Skeletal muscle tissue (tissue), 4 donors: Measurements from ENCODE around the gene IGFBP6. TPM values are rescaled to one million over a fixed set of nuclear protein-coding genes. Genes with fewer than 3 reads are reported as not detected.
A peak's percentile ranks its signal among the peaks of the same experiment; 100 is the strongest.

Experiments used
- H3K27ac ChIP-seq: one replicate; pipeline ENCODE4 v1.7.0; 2013; ENCODE audit warnings: mild to moderate bottlenecking, low read depth, low read length, inconsistent platforms
- H3K27me3 ChIP-seq, 3 donors: one replicate each; pipeline ENCODE4 v1.7.0; 2013; ENCODE audit warnings: low read length in 3 of 3; ENCODE audit not compliant: control insufficient read depth in 3 of 3, insufficient read depth in 3 of 3
- H3K36me3 ChIP-seq, 3 donors: one replicate each; pipeline ENCODE4 v1.7.0; 2013; ENCODE audit warnings: low read length in 3 of 3; ENCODE audit not compliant: control insufficient read depth in 3 of 3, insufficient read depth in 3 of 3
- H3K4me1 ChIP-seq, 3 donors: one replicate each; pipeline ENCODE4 v1.7.0; 2013; ENCODE audit warnings: low read length in 3 of 3, mild to moderate bottlenecking in 3 of 3; ENCODE audit not compliant: control insufficient read depth in 3 of 3, insufficient read depth in 3 of 3
- H3K4me3 ChIP-seq, 3 donors: one replicate each; pipeline ENCODE4 v1.7.0; 2013; ENCODE audit warnings: low read length in 3 of 3
- H3K9ac ChIP-seq, 3 donors: one replicate each; pipeline ENCODE4 v1.7.0; 2013; ENCODE audit warnings: low read length in 3 of 3, mild to moderate bottlenecking in 3 of 3, moderate library complexity in 2 of 3, low read depth in 1 of 3
- H3K9me3 ChIP-seq, 3 donors: one replicate each; pipeline ENCODE4 v1.7.0; 2013; ENCODE audit warnings: low read length in 3 of 3; ENCODE audit not compliant: control insufficient read depth in 3 of 3
- total RNA-seq: library from RNA; depleted of rRNA; stranded (reverse); fragments of >200 nt; gene quantifications from one replicate; pipeline ENCODE4 v1.2.3, GENCODE V29; 2014
- donor health status: Osteomylitis.

The IGFBP6 gene
- total RNA-seq, 1 donor from 2014 or later, result 89.8 TPM

DNA sequence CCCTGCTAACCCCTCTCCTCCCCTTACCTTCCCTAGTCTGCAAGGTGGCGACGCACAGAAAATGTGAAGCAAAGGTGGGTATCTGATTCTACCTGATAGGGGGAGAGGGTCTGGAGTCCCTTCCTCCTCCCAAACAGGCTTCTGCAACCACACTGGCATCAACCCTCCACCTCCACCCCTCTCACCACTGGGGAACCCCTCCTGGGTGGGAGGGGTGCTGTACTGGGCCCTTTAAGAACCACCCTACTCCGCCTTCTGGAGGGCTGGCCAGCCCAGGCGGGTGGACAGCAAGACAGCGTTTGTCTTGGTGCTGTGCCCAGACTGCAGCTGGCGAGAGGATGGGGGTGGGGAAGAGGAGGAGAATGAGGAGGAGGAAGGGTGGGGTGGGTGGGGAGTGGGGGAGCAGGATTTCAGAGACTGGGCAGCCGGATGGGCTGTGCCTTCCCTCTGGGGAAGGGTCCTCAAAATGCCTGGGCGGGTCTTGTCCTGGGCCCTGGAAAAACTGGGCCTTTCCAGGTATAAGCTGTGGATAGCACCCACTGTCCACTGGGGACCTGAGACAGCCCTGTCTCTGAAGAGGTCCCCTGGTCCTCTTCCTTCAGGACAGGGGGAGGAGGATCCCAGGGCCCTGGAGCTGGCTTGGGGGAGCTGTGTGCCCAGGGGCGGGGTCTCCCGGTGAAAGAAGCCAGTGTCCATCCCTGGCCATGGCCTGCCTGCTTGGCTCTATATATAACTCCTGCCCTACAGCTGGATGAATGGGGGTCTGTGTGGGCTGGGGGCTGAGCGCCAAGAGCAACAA, 44.8 kb upstream of the IGFBP6 start:
- Histone ChIP-seq H3K4me3 (peak overlapping the region; percentile 85 to 88 (median 87)), H3K27me3 (no peaks in the 10 kb centered on the region), H3K4me1 (peaks cover 65 to 83% (median 77%) of the 10 kb centered on the region in 3 donors), H3K36me3 (peaks cover 20 to 26% (median 26%) of the 10 kb centered on the region in 3 donors), H3K9me3 (no peaks in the 10 kb centered on the region), H3K27ac (peak overlapping the region; percentile 95), H3K9ac (peak overlapping the region; percentile 90 to 95 (median 92))

DNA sequence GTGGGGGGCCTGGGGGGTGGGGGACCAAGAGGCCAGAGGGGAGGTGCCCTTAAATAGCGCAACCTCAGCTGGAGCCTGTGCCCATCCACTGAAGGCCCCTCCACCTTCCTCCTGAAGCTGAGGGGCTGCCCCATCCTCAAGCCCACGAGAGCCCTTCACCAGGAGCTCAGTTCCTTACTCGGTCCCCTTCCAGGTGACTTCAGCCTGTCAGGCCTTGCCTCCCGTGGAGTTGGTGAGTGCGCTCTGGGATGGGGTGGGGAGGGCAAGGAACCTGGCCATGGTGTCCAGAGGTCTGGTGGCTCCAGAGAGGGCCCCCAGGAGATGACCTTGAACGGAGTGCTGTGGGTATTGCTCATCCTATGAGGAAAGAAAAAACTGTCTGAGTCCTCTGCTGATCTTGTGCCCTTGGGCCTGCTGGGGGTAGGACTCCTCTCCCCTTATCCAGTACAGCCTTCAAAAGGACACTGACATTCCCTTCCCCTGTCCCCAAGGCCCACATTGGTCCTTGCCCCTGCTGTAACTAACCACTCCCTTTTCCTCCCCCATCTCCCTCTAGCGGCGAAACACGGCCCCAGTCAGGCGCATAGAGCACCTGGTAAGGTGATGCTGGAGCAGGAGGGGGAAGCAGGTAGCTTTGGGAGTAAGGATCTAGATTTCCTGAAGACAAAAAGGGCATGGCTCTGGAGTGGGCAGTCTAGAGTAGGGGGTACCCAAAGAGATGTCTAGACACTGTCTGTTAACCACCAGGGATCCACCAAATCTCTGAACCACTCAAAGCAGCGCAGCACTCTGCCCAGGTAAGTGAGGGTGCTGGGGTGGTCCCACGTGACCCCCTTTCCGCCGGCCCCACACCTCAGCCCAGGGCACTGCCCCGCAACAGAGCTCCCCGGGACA, 44.0 kb upstream of the IGFBP6 start:
- Histone ChIP-seq H3K4me3 (peak overlapping the region; percentile 66 to 85 (median 77)), H3K27ac (peak overlapping the region; percentile 95), H3K36me3 (peaks cover 27 to 34% (median 34%) of the 10 kb centered on the region in 3 donors), H3K9ac (peak overlapping the region; percentile 54 to 80 (median 66)), H3K27me3 (no peaks in the 10 kb centered on the region), H3K4me1 (peaks cover 56 to 83% (median 71%) of the 10 kb centered on the region in 3 donors), H3K9me3 (no peaks in the 10 kb centered on the region)

DNA sequence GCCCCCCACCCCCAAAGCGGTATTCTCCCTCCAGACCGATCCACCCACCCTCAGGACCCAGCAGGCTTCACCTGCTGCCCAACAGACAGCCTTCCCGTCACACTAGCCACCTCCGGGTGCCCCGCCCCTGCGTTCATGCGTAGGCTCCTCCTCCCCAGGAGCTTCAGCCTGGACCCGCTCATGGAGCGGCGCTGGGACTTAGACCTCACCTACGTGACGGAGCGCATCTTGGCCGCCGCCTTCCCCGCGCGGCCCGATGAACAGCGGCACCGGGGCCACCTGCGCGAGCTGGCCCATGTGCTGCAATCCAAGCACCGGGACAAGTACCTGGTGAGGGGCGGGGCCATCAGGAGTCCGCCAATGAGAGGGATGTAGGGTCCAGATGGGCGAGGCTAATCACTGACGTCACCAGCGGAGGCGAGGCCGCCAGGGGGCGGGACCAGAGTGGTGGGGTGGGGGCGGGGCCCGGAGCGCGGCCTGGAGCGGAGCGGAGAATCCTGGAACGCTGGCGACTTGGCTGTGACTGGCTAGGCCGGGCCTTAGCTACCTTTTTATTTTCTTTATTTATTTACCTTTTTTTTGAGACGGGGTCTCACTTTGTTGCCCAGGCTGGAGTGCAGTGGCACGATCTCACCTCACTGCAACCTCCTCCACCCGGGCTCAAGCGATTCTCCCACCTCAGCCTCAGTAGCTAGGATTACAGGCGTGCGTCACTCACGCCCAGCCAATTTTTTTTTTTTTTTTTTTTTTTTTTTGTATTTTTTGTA, 43.2 kb upstream of the IGFBP6 start:
- peak overlapping the region; percentile 54 to 80 (median 68) for H3K9ac ChIP-seq
- peak overlapping the region; percentile 66 to 85 (median 77) for H3K4me3 ChIP-seq
- H3K27ac ChIP-seq, result peak overlapping the region; percentile 95
- peaks cover 48 to 74% (median 62%) of the 10 kb centered on the region in 3 donors for H3K4me1 ChIP-seq
- H3K36me3 ChIP-seq, result peaks cover 28 to 39% (median 37%) of the 10 kb centered on the region in 3 donors
- H3K9me3 ChIP-seq, result no peaks in the 10 kb centered on the region
- no peaks in the 10 kb centered on the region for H3K27me3 ChIP-seq

DNA sequence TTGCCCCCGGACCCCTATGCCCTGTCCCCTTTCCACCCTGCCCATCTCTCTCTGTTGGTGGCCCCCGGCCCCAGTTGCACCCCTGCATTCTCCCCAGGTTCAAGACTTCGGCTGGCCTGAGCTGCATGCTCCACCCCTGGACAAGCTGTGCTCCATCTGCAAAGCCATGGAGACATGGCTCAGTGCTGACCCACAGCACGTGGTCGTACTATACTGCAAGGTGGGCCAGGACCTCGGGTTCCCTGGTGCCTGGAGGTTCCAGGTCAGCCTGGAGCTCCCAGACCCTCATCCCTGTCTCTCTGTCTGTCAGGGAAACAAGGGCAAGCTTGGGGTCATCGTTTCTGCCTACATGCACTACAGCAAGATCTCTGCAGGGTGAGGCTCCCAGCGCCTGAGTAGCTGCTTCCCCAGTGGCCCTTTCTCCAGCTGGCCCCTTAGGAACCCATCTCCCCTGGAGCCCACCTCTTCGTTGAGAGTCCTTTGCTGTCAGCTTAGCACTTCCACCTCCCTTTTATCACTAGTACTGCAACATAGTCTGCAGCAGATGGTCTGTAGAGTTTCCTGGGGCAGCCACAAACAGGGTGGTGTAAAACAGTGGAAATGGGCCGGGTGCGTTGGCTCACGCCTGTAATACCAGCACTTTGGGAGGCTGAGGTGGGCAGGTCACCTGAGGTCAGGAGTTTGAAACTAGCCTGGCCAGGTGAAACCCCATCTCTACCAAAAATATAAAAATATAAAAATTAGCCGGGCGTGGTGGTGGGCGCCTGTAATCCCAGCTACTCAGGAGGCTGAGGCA, 41.8 kb upstream of the IGFBP6 start:
- no peaks in the 10 kb centered on the region for H3K27me3 ChIP-seq
- no peak overlapping the region for H3K4me3 ChIP-seq
- peaks cover 41 to 76% (median 59%) of the 10 kb centered on the region in 3 donors for H3K4me1 ChIP-seq
- H3K27ac ChIP-seq, result peak overlapping the region; percentile 95
- H3K36me3 ChIP-seq, result peaks cover 41 to 52% (median 49%) of the 10 kb centered on the region in 3 donors
- H3K9ac ChIP-seq, result peak overlapping the region in 1 of 3 donors; percentile 33
- H3K9me3 ChIP-seq, result no peaks in the 10 kb centered on the region

DNA sequence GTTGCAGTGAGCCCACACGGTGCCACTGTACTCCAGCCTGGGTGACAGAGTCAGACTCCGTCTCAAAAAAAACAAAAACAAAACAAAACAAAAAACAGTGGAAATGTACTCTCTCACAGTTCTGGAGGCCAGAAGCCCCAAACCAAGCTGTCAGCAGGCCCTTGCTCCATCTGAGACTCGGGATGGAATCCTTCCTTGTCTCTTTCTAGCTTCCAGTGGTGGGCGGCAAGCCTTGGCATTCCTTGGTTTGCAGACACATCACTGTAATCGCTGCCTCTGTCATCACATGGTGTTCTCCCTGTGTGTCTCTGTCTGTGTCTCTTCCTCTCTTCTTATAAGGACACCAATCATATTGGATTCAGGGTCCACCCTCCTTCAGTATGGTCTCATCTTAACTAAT, 41.2 kb upstream of the IGFBP6 start:
- Histone ChIP-seq H3K4me3 (no peak overlapping the region), H3K4me1 (peaks cover 41 to 76% (median 59%) of the 10 kb centered on the region in 3 donors), H3K36me3 (peaks cover 41 to 57% (median 55%) of the 10 kb centered on the region in 3 donors), H3K27me3 (no peaks in the 10 kb centered on the region), H3K27ac (no peak overlapping the region), H3K9me3 (no peaks in the 10 kb centered on the region), H3K9ac (no peak overlapping the region)

DNA sequence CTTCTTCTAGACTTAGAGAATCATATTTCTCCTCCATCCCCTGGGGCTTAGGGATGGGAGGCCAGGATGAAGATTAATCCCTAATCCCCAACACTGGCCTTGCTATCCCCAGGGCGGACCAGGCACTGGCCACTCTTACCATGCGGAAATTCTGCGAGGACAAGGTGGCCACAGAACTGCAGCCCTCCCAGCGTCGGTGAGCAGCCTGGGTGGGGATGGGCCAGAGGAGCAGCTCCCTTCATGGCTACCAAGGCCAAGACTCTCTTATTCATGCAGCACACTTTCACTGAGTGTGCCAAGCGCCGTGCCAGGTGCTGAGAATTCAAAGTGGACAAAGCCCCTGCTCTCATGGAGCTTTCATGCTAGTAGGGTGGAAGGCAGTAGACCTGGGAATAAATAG, 40.6 kb upstream of the IGFBP6 start:
- Histone ChIP-seq H3K4me1 (peaks cover 41 to 76% (median 59%) of the 10 kb centered on the region in 3 donors), H3K27ac (peak overlapping the region; percentile 30)

DNA sequence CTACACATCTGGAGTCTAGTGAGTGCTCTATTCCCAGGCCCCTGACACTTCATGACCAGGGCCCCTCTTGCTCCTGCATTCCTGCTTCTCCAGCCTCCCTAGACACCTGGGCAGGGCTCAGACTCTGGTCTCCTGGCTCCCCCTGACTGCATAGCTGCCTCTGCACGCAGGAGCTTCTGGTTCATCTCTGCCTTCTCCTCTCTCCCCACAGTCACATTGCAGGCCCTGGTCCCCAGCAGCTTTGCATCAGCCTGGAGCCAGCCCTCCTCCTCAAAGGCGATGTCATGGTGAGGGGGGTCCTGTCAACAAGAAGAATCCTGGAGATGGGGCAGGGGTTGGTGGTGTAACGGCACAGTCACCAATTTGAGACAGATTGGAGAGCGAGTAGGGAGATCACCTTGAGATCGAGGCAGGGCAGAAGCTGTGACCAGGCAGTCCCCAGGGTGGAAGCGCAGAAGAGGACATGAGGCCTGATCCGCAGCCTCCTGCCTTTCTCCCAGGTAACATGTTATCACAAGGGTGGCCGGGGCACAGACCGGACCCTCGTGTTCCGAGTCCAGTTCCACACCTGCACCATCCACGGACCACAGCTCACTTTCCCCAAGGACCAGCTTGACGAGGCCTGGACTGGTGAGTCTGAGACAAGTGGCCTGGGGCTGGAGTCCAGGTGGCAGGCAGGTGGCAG, 39.5 kb upstream of the IGFBP6 start:
- Histone ChIP-seq H3K4me1 (peaks cover 43 to 77% (median 60%) of the 10 kb centered on the region in 3 donors), H3K9me3 (no peaks in the 10 kb centered on the region), H3K36me3 (peaks cover 55 to 64% (median 62%) of the 10 kb centered on the region in 3 donors), H3K27ac (no peak overlapping the region), H3K4me3 (no peak overlapping the region), H3K27me3 (no peaks in the 10 kb centered on the region), H3K9ac (peak overlapping the region in 1 of 3 donors; percentile 33)

More for the DNA sequence above, 40.6 kb upstream of the IGFBP6 start:
- no peak overlapping the region for H3K9ac ChIP-seq
- no peaks in the 10 kb centered on the region for H3K9me3 ChIP-seq
- H3K27me3 ChIP-seq, result no peaks in the 10 kb centered on the region
- H3K36me3 ChIP-seq, result peaks cover 45 to 57% (median 56%) of the 10 kb centered on the region in 3 donors
- H3K4me3 ChIP-seq, result no peak overlapping the region

DNA sequence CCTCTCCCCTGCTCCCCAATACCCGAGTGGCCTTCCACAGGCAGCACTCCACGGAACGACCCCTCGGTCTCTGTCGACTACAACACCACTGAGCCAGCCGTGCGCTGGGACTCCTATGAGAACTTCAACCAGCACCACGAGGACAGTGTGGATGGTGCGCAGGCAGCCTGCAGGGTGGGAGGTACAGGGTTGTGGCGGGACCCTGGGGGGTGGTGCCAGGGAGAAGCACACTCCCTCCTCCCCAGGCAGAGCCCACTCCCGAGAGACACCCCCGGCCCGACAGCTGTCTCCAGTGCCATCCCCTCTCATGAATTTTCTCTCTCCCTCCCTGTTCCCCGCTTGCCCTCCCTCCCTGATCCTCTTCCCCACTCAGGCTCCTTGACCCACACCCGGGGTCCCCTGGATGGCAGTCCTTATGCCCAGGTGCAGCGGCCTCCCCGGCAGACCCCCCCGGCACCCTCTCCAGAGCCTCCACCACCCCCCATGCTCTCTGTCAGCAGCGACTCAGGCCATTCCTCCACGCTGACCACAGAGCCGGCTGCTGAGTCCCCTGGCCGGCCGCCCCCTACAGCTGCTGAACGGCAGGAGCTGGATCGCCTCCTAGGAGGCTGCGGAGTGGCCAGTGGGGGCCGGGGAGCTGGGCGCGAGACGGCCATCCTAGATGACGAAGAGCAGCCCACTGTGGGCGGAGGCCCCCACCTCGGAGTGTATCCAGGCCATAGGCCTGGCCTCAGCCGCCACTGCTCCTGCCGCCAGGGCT, 38.6 kb upstream of the IGFBP6 start:
- Histone ChIP-seq H3K27ac (no peak overlapping the region), H3K4me3 (no peak overlapping the region), H3K36me3 (peaks cover 62 to 70% (median 66%) of the 10 kb centered on the region in 3 donors), H3K27me3 (no peaks in the 10 kb centered on the region), H3K9ac (peak overlapping the region in 1 of 3 donors; percentile 40), H3K4me1 (peaks cover 42 to 74% (median 59%) of the 10 kb centered on the region in 3 donors), H3K9me3 (no peaks in the 10 kb centered on the region)
